SKM-1 (cell line): ENCODE results near the gene HIBADH.
"Not testable (repeated sequence)": the region's sequence is repeated elsewhere in the genome, so short reads cannot be mapped to it uniquely, and the experiment has no call there.

Experiments used
- DNase-seq: peaks from one replicate; lab custom pipeline; 2025; ENCODE audit not compliant: unreplicated experiment; lab: John Stamatoyannopoulos, UW

Gene HIBADH

DNA sequence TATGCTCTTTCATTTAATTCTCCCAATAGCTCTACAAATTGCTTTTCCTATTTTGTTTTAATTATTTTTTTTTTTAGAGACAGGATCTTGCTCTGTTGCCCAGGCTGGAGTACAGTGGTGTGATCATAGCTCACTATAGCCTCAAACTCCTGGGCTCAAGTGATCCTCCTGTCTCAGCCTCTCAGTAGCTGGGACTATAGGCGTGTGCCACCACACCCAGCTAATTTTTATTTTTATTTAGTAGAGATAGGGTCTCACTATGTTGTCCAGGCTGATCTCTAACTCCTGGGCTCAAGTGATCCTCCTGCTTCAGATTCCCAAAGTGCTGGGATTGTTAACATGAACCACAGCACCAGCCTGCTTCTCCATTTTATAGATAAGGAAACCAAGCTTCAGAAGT lies 151.3 kb downstream of the HIBADH start:
- DNase-seq = not testable (repeated sequence)

DNA sequence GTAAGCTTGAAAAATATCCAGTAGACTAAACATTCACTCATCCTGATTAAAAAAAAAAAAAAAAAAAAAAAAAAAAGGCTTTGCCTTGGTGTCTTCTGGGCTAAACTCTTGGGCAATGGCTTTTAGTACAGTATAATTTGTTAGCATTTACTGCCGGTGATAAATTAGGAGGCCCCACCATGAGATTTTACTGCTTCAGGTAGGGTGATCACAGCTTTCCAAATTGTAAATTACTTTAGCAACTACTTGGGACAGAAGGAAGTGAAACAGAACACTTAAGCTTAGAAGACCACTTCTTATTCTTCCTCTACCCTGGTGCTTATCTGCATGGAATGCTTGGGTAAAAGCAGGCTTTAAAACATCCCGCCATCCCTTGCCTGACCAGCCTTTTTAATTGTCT lies 152.1 kb downstream of the HIBADH start:
- DNase-seq = no peak

- DNase-seq = not testable (repeated sequence)
Measured at GRCh38 chr7:27501879-27502278, 160.8 kb downstream of the HIBADH start.

GRCh38 chr7:27501001-27501400 lies 161.7 kb downstream of the HIBADH start:
- DNase-seq = no peak

- no peak for DNase-seq
Measured at GRCh38 chr7:27492224-27492623, 170.5 kb downstream of the HIBADH start.

GRCh38 chr7:27491534-27491933 lies 171.1 kb downstream of the HIBADH start:
- DNase-seq = no peak

DNA sequence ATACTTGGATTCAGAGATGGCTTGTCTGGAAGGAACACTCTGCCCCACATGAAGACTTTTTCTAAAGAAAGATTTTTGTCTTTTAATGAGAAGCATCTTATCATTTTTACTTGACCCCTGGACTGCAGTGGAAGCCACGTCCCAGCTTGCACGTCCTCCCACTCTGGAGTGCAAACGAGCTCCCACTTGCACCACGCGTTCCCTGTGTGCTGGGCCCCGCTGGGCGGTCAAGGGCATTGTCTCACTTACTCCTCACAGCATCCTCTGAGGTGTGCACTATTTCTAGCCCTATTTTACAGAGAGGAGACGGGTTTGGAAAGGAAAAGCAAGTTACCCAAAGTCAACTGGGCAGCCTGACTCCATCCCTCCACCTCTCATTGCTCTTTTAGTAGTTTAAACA lies 175.2 kb downstream of the HIBADH start:
- DNase-seq = no peak

DNA sequence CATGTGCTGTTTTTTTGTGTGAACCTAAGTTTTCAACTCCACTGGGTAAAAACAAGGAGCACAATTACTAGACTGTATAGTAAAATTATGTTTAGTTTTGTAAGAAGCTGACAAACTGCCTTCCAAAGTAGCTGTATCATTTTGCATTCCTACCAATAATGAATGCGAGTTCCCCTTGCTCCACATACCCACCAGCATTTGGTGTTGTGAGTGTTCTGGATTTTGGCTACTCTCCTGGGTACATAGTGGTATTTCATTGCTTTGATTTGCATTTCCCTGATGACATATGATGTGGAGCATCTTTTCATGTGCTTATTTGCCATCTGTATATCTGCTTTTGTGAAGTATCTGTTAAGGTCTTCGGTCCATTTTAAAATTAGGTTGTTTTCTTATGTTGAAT lies 178.2 kb downstream of the HIBADH start:
- DNase-seq = no peak

GRCh38 chr7:27482219-27482618 lies 180.5 kb downstream of the HIBADH start:
- DNase-seq = no peak

GRCh38 chr7:27478556-27478955 lies 184.1 kb downstream of the HIBADH start:
- DNase-seq = no peak

DNA sequence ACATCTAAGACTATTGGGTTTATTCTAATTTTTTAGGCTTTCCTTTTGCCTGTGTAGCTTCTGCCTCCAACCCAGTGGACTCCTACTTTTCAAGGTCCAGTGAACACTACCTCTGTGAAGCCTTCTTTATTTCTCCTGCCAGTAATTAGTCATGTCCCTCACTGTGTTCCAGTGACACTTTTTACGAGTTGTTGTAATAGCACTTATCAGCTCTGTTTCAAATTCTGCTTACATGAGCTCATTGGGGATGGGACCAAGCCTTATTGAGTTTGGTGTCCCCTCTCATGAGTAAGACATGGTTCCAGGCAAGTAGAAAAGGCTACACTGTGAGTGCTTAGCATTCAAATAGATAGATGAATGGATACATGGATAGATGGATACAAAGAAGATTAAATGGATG lies 184.6 kb downstream of the HIBADH start:
- no peak for DNase-seq

GRCh38 chr7:27476493-27476892 lies 186.2 kb downstream of the HIBADH start:
- no peak for DNase-seq
